Measurements from ENCODE around the gene ESD.

ESD gene

DNA sequence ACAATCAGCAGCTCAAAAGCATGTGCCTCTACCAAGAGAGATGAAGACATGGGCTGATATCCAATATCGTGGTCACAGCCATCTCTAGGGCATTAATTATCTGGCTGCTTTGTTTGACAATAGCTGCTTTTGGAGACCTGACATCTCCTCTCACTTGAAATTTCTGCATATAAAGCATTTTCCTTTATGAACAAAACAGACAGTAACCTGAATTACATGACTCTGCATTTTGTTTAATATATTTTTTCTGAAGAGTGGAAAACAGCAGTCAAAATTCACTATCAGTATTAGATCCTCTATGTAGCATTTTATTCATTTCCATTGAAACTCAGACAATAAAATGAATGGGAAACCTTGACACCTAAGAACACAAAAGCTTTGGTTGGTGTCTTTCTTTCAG lies 42.4 kb upstream of the ESD start (continued):
- TF ChIP-seq, protein P1, sequence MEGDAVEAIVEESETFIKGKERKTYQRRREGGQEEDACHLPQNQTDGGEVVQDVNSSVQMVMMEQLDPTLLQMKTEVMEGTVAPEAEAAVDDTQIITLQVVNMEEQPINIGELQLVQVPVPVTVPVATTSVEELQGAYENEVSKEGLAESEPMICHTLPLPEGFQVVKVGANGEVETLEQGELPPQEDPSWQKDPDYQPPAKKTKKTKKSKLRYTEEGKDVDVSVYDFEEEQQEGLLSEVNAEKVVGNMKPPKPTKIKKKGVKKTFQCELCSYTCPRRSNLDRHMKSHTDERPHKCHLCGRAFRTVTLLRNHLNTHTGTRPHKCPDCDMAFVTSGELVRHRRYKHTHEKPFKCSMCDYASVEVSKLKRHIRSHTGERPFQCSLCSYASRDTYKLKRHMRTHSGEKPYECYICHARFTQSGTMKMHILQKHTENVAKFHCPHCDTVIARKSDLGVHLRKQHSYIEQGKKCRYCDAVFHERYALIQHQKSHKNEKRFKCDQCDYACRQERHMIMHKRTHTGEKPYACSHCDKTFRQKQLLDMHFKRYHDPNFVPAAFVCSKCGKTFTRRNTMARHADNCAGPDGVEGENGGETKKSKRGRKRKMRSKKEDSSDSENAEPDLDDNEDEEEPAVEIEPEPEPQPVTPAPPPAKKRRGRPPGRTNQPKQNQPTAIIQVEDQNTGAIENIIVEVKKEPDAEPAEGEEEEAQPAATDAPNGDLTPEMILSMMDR (tag by site-specific recombination; IDR thresholded peaks at IDR 0.05), result no peak

DNA sequence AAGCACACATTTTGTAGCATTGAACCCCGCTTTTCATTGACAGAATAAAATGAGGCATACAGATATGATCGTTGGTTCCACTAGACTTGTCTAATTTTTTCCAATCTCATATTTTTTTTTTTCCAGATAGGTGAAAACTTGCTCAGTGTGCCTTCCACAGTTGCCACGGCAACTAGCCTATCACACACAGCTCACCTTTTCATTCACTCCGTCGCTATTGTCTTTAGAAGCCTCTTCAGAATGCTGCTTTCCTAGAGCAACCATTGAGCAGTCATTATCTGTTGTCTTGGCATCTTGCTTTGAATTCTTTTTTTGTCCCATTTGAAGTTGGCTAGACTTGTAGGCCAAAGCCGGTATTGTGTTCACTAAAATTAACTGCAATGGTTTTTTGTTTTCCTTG lies 37.7 kb upstream of the ESD start:
- no peak overlapping the region for H3K4me3 ChIP-seq (ENCODE audit: low read depth, low read length)
- ChIA-PET CTCF (interaction anchor here (0.7 to 0.9 kb wide), 3 partner anchors 70 to 129 kb away, joined by 3 to 4 read pairs (median 4); no protein-coding TSS in a partner anchor), POLR2A (no interaction called here)

DNA sequence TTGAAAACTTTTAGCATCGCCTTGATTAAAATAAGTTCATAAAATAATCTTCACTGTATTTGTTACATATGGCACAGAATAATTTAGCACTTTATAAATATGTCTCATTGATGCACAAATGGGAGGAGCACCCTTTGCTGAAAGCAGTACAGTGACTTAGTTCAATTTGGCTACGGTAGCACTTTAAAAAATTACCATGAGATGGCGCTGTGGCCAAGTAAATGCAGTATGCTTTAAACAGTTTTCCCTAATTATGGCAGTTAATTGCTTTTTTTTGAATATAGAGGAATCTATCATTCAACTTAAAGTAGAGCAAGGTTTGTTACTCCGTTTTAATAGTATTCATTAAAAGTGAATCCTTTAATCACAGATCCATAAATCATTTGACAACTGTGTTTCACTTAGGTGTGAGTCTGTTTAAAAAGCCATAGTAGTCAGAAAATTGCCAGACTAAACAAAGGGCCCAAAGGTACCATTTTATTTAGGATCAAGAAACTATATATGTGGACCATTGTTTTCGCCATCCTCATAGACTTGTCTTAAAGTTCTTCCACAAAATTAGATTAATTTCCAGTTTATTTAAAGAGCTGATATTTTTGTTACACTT lies 34.7 kb upstream of the ESD start:
- no peaks in the 10 kb centered on the region for H3K9me3 ChIP-seq (ENCODE audit: control insufficient read depth, insufficient read depth, low read depth, low read length)
- no peak overlapping the region for H3K27ac ChIP-seq (ENCODE audit: extremely low read depth, low read depth, low read length)
- H3K36me3 ChIP-seq (ENCODE audit: control insufficient read depth in 2 of 2, insufficient read depth in 1 of 2, low read length in 2 of 2), result no peaks in the 10 kb centered on the region
- ChIA-PET CTCF (interaction anchor here (0.6 to 1.5 kb wide), 8 partner anchors 8 to 1076 kb away, joined by 3 to 4 read pairs (median 4); no protein-coding TSS in a partner anchor), POLR2A (no interaction called here)
- no peak overlapping the region for H3K4me3 ChIP-seq (ENCODE audit: low read depth, low read length)
- no peaks in the 10 kb centered on the region for H3K4me1 ChIP-seq (ENCODE audit: control insufficient read depth, insufficient read depth, low read length)
- TF ChIP-seq HOXA7 (CRISPR knock-in tag; IDR thresholded peaks at IDR 0.05; ENCODE audit: borderline replicate concordance), result no peak
- TF ChIP-seq, protein P2, sequence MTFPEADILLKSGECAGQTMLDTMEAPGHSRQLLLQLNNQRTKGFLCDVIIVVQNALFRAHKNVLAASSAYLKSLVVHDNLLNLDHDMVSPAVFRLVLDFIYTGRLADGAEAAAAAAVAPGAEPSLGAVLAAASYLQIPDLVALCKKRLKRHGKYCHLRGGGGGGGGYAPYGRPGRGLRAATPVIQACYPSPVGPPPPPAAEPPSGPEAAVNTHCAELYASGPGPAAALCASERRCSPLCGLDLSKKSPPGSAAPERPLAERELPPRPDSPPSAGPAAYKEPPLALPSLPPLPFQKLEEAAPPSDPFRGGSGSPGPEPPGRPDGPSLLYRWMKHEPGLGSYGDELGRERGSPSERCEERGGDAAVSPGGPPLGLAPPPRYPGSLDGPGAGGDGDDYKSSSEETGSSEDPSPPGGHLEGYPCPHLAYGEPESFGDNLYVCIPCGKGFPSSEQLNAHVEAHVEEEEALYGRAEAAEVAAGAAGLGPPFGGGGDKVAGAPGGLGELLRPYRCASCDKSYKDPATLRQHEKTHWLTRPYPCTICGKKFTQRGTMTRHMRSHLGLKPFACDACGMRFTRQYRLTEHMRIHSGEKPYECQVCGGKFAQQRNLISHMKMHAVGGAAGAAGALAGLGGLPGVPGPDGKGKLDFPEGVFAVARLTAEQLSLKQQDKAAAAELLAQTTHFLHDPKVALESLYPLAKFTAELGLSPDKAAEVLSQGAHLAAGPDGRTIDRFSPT (tag by site-specific recombination; IDR thresholded peaks at IDR 0.05), result no peak
- peak; percentile 92 for TF ChIP-seq ZNF654 (tag by site-specific recombination; IDR thresholded peaks at IDR 0.05; ENCODE audit: low read depth)
- no peak for TF ChIP-seq ZNF514 (tag by site-specific recombination; IDR thresholded peaks at IDR 0.05)
- no peak for TF ChIP-seq ZEB2 (tag by site-specific recombination; IDR thresholded peaks at IDR 0.05)
- no peak for TF ChIP-seq ZNF747 (tag by site-specific recombination; IDR thresholded peaks at IDR 0.05)
- TF ChIP-seq ZNF660 (tag by site-specific recombination; IDR thresholded peaks at IDR 0.05), result peak; percentile 64; the same call in 1 of the 2 replicates
- TF ChIP-seq ZNF561 (tag by site-specific recombination; IDR thresholded peaks at IDR 0.05; ENCODE audit: borderline replicate concordance), result 0 out of 2 replicates have a peak, but pooled peaks have one; percentile 54
- TF ChIP-seq ZNF558 (tag by site-specific recombination; IDR thresholded peaks at IDR 0.05), result no peak

More for the DNA sequence above, 37.7 kb upstream of the ESD start:
- Histone ChIP-seq H3K27ac (ENCODE audit: extremely low read depth, low read depth, low read length) (no peak overlapping the region), H3K9me3 (ENCODE audit: control insufficient read depth, insufficient read depth, low read depth, low read length) (no peaks in the 10 kb centered on the region), H3K4me1 (ENCODE audit: control insufficient read depth, insufficient read depth, low read length) (no peaks in the 10 kb centered on the region), H3K36me3 (ENCODE audit: control insufficient read depth in 2 of 2, insufficient read depth in 1 of 2, low read length in 2 of 2) (no peaks in the 10 kb centered on the region)
- TF ChIP-seq ZNF561 (tag by site-specific recombination; IDR thresholded peaks at IDR 0.05; ENCODE audit: borderline replicate concordance) (no peak), YY2 (tag by site-specific recombination; IDR thresholded peaks at IDR 0.05) (no peak), KLF7 (tag by site-specific recombination; IDR thresholded peaks at IDR 0.05; ENCODE audit: borderline replicate concordance) (no peak), ZNF549 (tag by site-specific recombination; IDR thresholded peaks at IDR 0.05) (no peak), GLIS1 (tag by site-specific recombination; IDR thresholded peaks at IDR 0.05) (no peak), ZNF311 (tag by site-specific recombination; IDR thresholded peaks at IDR 0.05; ENCODE audit: borderline replicate concordance) (no peak), ZNF19 (tag by site-specific recombination; IDR thresholded peaks at IDR 0.05; ENCODE audit: low read depth) (no peak), ZNF837 (tag by site-specific recombination; IDR thresholded peaks at IDR 0.05) (no peak), ZNF341 (tag by site-specific recombination; IDR thresholded peaks at IDR 0.05; ENCODE audit: low read depth) (no peak), ZNF830 (tag by site-specific recombination; IDR thresholded peaks at IDR 0.05; ENCODE audit: low read depth) (no peak), ZNF214 (tag by site-specific recombination; IDR thresholded peaks at IDR 0.05; ENCODE audit: borderline replicate concordance) (no peak), ZNF768 (tag by site-specific recombination; IDR thresholded peaks at IDR 0.05) (no peak), BCL11A (tag by site-specific recombination; IDR thresholded peaks at IDR 0.05; ENCODE audit: low read depth) (no peak), ZNF350 (tag by site-specific recombination; IDR thresholded peaks at IDR 0.05) (no peak), TRIM28 (IDR thresholded peaks at IDR 0.05; ENCODE audit: borderline replicate concordance, low read length) (no peak)
- TF ChIP-seq, protein P3, sequence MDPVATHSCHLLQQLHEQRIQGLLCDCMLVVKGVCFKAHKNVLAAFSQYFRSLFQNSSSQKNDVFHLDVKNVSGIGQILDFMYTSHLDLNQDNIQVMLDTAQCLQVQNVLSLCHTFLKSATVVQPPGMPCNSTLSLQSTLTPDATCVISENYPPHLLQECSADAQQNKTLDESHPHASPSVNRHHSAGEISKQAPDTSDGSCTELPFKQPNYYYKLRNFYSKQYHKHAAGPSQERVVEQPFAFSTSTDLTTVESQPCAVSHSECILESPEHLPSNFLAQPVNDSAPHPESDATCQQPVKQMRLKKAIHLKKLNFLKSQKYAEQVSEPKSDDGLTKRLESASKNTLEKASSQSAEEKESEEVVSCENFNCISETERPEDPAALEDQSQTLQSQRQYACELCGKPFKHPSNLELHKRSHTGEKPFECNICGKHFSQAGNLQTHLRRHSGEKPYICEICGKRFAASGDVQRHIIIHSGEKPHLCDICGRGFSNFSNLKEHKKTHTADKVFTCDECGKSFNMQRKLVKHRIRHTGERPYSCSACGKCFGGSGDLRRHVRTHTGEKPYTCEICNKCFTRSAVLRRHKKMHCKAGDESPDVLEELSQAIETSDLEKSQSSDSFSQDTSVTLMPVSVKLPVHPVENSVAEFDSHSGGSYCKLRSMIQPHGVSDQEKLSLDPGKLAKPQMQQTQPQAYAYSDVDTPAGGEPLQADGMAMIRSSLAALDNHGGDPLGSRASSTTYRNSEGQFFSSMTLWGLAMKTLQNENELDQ (tag by site-specific recombination; IDR thresholded peaks at IDR 0.05; ENCODE audit: low read depth), result no peak
- TF ChIP-seq, protein P4, sequence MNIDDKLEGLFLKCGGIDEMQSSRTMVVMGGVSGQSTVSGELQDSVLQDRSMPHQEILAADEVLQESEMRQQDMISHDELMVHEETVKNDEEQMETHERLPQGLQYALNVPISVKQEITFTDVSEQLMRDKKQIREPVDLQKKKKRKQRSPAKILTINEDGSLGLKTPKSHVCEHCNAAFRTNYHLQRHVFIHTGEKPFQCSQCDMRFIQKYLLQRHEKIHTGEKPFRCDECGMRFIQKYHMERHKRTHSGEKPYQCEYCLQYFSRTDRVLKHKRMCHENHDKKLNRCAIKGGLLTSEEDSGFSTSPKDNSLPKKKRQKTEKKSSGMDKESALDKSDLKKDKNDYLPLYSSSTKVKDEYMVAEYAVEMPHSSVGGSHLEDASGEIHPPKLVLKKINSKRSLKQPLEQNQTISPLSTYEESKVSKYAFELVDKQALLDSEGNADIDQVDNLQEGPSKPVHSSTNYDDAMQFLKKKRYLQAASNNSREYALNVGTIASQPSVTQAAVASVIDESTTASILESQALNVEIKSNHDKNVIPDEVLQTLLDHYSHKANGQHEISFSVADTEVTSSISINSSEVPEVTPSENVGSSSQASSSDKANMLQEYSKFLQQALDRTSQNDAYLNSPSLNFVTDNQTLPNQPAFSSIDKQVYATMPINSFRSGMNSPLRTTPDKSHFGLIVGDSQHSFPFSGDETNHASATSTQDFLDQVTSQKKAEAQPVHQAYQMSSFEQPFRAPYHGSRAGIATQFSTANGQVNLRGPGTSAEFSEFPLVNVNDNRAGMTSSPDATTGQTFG (tag by site-specific recombination; IDR thresholded peaks at IDR 0.05; ENCODE audit: borderline replicate concordance), result no peak

Data from HEK293 (cell line).